Endometrial microvascular endothelial cells (primary cell): ENCODE data around the gene NAPB. TPM values are rescaled to one million over a fixed set of nuclear protein-coding genes. Genes with fewer than 3 reads are reported as not detected.

ENCODE experiments used
- in situ Hi-C: cut with HindIII; loops from 2 replicates; pipeline ENCODE4 v1.10.0; 2017; ENCODE audit warnings: low sequenced_read_pairs, low pct_unique_long_range_greater_than_20kb; ENCODE audit errors: inconsistent ontology term
- total RNA-seq: library from RNA; depleted of rRNA; stranded (reverse); fragments of >200 nt; gene quantifications from one replicate; pipeline ENCODE4 v1.2.3, GENCODE V29; 2015; ENCODE audit errors: inconsistent ontology term

NAPB gene
- total RNA-seq, 1 donor from 2014 or later, result 7.6 TPM

DNA sequence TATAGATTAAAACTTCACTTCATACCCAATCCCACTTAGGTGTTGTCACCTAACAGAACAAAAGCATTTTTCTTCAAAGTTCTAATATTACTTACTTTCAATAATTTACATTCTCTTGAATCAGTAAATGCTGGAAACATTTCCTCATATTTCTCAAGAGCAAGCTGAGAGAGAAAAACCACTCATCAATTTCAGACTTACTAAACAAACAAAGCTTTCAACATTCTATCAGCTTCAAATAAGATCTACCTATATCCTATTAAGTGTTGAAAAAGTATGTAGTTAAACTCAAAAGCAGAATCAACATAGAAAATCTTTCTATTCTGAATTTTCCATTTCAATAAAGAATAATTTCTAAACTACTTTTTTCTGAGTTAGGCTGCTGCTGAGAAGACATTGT lies 41.5 kb downstream of the NAPB start:
- in situ Hi-C loops, result no loop called here

DNA sequence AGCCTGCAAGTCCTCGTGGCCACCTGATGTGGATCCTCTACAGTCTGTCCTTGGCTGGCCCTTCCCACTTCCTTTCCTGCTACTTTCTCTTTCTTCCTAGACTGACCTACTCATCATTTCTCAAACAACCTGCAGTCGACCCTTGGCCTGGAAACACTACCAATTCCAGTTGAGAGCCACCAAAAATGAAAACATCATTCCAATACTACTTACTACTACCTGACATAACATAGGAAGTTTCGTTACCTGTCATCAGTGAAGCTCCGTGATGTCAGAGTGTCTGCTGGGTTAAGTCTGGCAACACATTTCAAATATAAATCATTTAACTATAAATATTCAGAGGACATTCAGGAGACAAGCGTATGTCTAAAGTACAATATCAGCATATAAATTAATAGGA lies 45.5 kb downstream of the NAPB start:
- in situ Hi-C loops, result no loop called here

DNA sequence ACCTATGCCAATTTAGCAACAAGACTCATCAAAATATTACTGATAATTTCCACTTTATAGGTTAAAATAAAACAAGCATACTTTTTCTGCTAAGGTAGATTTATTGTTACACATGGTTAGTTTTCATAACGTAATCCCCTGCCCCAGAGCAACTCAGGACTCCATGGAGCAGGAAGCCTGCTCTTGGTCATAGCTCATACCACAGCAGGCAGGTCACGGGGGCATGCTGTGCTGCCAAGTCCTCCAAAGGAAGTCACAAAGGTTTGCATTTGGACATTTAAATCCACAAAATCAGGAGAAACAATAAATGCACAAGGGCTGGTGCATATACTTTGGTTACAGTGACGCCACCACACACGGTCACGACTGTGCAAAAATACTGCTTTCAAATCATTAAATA lies 46.8 kb downstream of the NAPB start:
- in situ Hi-C loops, result no loop called here

DNA sequence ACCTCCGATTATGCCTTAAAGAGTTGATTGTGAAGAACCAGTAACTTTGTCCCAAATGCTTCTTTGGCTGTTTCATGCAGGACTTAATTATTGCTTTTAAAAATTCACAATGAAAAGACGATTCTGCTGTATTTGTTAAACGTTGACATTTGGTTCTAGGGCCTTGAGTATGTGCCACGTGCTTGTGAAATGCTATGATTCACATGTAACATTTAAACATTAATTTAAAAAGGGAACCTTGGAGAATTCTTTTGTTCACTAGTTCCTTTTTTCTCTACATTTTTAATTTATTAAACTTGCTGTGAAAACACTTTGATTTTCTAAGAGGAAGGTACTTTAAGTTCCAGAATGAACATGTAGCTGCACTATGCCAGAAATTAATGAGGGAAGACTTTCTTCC lies 49.8 kb downstream of the NAPB start:
- in situ Hi-C loops, result no loop called here

DNA sequence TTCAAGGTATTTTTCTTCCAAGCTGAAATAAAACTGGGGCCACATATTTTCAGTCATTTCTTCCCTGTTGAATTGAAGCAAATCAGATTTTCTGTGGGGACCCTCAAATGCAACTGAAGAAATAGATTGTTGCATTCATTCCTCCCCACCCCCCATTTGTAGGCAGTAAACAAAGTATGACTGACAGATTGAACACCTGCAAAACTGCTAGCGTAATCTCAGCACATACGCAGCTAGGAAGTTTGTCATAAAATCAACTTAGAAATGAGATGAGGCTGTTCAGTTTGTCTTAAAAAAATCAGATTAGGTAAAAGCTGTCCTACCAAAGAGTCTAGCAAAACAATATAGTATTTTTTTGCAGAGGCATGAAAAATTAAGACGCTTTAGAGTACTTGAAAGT lies 50.4 kb downstream of the NAPB start:
- in situ Hi-C loops, result no loop called here

DNA sequence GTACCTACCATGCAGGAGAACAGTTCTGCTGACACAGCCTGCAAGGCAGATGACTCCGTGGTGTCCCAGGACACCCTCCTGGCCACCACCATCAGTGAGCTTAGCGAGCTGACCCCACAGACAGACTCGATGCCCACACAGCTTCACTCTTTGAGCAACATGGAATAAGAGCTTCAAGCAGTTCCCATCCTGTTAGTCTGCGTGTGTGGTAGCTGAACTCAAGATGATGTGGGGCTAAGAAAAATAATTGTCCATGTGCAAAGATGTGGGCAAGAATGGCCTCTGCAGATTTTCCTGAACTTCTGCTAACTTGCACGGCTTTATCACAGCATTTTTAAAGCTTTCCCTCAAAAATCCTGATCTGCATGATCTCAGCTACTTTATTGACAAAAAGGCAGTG lies 51.0 kb downstream of the NAPB start:
- in situ Hi-C loops, result no loop called here

DNA sequence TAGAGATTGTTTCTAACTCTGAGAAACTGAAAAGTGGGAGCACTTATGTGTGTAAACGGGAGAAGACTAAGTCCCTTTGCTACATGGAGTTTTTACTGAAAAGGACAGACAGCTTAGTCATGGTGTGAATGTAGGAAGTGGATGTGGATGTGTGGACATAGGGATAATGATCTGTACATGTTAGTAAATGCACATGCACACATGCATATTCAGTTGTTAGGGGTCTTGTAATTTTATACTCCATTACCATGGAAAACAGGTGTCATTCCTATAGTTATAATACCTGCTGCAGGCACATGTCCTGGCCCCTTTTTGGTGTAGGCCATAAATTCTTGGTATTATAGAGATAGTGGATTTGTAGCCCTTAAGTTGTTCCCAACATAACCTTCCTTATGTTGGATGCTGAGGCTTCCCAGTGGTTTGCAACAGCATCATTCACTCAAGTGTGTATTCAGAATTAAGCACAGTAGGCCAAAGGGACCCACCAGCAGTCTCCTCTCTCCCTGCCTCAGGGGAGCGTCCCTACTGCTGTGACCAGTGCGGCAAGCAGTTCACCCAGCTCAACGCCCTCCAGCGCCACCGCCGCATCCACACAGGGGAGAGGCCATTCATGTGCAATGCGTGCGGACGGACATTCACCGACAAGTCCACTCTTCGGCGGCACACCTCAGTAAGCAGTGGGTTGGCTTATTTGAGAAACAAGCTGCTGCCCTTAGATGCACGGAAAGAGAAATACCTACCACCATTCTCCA lies 52.0 kb downstream of the NAPB start:
- in situ Hi-C loops, result no loop called here

DNA sequence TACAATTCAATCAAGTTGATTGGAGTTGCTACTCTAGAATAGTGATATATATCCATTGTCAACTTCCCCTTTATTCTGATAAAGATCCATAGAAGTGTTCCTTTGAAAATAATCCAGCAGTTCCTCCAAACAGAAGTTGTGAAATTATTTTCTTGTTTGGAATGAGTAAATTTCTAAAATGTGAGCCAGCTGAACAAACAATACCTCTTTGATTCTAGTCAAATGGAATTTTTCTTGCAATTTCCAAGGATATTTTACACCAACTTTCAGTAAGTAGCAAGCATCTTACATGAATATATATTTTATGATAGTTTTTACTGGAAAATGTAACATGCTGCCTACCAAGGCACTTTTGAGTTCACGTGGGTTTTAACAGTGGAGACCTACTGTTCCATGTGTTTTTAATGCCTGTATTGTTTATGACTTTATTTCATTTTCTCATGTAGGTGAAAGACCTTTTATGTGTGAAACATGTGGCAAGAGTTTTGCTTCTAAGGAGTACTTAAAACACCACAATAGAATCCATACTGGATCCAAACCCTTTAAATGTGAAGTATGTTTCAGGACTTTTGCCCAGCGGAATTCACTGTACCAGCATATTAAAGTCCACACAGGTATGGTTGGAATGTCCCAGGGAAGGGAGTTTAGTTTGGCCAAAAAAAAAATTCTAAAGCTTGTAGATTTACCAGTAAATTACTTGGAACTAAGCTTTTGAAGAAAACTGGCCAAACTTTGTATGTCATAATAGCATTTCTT lies 52.8 kb downstream of the NAPB start:
- in situ Hi-C loops, result no loop called here

DNA sequence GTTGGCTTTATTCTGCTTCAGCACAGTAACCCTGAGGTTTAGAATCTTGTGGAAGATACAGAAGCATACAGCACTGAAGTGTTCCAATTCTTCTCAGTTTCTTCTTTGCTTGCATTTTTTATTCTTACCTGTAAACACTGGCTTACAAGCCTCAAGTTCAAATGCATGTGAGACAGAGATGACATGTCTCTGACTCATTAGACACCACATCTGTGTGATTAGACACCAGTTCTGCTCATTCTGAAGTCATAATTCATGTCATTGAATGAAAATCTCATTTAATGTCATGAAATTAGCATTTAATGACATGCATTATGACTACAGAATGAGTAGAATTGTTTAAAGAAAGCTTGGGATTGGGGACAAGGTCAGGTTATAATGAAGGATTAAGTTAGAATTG lies 53.5 kb downstream of the NAPB start:
- in situ Hi-C loops, result no loop called here

DNA sequence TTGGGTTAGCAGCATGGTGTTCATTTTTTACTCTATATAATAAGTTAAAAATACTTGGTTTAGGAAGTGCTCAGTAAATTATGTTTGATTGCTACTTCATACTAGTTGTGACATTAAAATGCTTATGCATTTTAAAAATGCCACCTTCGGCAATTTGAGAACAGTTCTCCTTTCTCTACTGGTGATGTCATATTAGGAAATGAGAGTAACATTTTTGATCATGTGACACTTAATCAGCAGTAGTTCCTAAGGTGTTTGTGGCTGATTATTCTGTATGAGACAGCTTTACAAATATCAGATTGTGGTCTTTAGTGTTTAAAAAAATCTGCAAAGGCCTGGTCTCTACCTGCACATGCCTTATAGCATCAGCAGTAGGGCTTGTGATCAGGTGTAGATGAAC lies 54.9 kb downstream of the NAPB start:
- in situ Hi-C loops, result no loop called here

DNA sequence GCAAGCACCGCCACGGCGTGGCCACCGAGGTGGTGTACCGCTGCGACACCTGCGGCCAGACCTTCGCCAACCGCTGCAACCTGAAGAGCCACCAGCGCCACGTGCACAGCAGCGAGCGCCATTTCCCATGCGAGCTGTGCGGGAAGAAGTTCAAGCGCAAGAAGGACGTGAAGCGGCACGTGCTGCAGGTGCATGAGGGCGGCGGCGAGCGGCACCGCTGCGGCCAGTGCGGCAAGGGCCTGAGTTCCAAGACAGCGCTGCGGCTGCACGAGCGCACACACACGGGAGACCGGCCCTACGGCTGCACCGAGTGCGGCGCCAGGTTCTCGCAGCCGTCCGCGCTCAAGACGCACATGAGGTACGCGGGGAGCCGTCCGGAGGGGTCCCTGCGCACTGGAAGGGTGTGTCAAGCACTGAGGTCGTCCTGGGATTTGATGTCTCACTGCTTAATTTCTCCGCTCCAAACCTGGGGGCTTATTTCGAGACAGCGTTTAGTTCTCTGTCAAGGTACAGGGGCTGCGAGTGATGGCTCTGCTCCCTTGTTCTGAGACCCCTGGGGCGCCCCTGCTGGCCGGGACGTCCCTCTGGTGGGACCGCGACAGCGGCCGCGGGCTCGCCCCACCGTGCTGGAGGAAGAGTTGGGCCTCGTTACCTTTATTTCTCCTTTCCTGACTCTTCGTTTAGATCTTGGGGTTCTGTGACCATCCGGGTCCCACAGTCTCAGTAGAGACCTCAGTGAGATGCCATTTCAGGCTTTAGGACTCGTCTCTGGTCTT lies 55.7 kb downstream of the NAPB start:
- in situ Hi-C loops, result no loop called here

DNA sequence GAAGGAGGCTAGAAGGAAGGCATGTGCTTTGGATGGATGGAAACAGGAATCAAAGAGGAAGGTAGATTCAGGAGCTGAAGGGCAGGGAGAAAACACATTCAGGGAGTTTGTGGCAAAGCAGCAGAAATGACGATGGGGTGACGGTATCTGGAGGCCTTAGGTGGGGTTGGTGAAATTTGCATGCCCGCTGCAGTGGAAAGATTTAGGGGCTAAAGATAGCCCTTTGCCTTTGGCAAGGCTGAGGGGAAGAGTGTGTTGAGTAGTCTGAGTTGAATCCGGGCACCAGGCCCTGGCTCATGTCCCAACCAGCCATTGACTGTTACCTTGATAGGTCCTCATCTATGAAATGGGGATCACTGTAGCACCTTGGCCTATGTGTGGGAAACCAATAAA lies 58.0 kb downstream of the NAPB start:
- in situ Hi-C loops, result no loop called here

DNA sequence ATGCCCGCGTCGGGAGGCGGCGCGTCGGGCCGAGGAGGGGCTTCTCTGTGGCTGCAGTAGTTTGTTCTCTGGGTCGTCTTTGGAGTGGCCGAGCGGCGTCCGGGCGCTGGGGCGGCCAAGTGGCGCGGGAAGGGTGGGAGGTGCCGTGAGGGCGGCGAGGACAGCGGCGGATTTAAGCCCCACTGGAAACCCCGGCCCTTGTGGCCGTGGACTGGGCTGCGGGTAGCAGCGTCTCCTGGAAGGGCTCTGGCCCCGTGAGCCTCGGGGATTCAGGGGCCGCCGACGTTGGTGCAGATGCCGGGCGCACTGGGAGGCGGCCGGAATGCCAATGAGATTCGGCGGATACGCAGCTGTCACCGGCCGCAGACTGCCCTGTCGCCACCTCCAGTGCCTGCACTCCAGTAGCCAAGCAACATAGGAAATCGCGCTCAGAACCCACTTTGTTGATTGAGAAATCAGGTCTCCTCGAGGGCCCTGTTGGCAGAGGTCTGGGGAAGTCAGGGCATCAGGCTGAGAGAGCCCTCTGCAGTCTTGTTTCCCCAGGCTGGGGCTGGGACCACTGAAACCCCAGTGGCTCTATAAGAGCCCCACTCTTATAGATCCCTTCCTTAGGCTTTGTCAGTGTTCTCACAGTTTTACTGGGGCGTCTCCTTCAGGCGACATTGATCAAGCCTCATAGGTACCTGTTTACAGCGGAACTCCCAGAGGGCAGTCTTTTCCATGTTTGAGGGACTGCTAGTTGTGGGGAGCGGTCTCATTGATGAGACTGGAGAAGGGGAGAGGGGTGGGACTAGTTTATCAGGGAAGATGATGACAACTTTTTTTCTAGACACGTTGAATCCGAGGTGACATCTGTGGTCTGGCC lies 58.7 kb downstream of the NAPB start:
- in situ Hi-C loops, result no loop called here

DNA sequence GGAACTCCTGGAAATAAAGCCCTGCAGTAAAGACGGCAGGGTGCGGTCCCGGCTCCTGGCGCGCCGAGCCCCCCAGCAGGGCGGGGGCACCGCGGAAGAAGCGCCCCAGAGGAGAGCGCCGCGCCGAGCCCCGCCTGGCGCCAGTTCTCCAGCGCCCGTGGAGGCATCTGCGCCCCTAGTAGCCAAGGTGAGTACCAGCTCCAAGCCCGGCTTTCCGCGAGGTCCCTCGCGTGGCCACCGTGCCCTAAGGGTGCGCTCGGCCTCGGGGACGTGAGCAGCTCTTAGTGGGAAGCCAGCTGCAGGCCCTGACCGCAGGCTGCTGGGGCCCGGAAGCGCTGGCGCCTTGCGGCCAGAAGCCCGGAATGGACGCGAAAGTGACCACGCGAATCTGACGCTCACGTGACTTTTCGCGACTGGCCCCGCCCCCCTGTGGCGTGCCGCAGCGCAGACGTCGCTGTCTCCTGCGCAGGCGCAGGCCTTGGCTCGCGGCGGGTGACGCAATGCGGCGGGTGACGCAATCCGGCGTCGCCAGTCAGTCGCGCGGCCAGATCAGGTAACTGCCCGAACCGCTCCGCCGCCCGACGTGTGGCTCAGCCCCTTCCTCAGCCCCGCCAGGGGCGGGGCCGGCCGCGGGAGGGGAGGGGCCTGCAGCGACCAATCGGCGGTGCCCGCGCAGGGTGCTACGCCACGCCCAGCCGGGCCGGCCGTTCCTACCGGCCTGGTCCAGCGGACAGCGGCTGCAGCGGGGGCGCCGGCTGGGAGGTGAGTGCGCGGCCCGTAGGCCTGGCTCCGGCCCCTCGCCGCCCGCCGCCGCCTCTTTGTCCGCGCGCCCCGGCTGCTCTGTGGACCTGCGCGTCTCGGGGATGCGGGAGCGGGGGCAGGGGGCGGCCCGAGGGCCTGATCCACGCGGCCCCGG lies 59.6 kb downstream of the NAPB start, which contains the start of gene GZF1:
TSS of gene GZF1 (plus strand) at position 707 of the 916 bp plus-strand sequence. CDS start 2,202 bp downstream, outside the sequence.
- in situ Hi-C loops, result no loop called here

DNA sequence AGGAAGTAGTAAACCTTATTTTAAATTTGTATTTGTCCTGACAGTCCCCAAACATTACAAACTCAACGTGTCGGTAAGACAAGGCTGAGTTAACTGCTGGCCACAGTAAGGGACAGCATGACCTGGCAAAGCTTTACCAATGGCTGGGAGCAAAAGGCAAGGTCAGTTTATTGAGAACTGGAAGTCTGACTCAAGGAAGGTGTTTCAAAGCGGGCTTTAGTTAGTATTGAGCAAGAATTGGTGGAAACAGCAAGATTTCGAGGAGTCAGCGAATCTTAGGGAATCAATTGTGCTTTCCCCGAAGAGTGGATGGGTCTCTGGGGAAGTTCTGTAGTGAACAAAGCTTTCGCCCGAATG lies 60.2 kb downstream of the NAPB start:
- in situ Hi-C loops, result no loop called here

DNA sequence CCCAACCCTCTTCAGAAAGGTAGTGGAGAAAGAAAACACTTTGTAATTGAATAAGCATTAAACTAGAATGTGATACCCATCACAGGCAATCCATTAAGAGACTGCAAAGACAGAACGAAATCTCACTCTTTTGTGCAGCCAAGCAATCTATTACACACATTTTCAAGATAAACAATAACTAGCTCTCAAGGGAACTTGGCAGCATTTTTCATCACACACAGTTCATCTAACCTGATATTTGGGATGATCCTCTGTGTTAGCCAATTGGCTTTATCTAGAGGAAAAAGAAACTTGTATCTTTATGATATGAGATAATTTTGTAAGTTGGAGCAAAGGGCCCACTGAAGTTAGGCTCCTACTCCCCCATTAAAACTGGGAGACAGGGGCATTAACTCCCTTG lies 60.8 kb downstream of the NAPB start:
- in situ Hi-C loops, result no loop called here

DNA sequence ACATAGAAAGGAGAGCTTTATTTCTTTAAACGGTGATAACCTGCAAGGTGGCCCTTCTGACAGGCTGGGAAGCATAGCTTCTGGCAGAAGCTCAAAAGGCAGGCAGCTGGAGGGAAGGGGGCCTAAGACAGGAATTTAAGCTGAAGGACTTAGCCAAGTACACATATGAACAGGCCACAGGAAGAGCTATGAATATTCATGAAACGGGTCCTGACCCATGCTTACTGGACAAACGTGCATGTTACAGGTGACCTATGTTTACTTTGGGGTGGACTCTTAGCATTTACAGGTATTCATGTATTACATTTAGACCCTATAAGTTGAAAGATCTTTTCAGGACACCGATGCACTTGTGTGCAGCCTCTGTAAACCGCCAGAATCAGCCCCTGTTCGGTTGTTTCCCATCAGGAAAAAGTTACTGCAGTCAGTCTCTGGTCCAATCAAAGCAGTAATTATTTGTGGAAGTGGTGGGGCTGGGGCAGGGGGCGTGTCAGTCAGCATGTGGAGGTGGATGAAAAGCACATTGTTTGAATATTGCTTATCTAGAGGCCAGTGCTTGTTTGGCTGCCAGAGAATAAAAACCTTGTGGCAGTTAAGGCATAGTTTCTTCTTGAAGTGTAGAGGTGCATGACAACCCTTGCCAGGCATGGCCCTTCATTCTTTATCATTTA lies 62.2 kb downstream of the NAPB start:
- in situ Hi-C loops, result no loop called here

DNA sequence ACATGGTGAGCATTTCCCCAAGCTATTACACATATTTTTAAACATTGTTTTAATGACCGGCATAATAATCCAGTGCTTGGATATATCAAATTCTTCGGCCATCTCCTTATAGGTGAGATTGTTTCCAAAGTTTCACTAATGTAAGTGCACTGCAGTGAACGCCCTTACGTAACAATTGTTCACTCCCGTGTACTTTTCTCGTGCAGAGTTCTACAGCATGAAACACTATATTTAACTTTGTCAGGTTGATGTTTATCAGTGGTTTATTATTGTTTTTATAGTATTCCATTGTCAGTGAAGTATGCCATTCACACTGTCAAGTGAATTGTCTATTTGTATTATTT lies 62.8 kb downstream of the NAPB start:
- in situ Hi-C loops, result no loop called here
